Measurements from ENCODE around the gene CFTR.

GRCh38 chr7:117582219-117582704 lies 102.4 kb downstream of the CFTR start:
- TF ChIP-seq CTCF (IDR thresholded peaks at IDR 0.05) (no peak), POLR2A (IDR thresholded peaks at IDR 0.05) (no peak)
